Stimulated activated CD4-positive, alpha-beta T cell treated with anti-CD3 and anti-CD28 coated beads, TNF-alpha, amount 100 ng/mL, for 48 hours (primary cell): ENCODE measurements around the gene OSBPL10.
"Not testable (repeated sequence)": the region's sequence is repeated elsewhere in the genome, so short reads cannot be mapped to it uniquely, and the experiment has no call there.

Source experiments
- DNase-seq, 3 donors: peaks; one replicate each; pipeline ENCODE4 v3.0.0-alpha.2; 2020; ENCODE audit warnings: low read depth in 3 of 3

The OSBPL10 gene

DNA sequence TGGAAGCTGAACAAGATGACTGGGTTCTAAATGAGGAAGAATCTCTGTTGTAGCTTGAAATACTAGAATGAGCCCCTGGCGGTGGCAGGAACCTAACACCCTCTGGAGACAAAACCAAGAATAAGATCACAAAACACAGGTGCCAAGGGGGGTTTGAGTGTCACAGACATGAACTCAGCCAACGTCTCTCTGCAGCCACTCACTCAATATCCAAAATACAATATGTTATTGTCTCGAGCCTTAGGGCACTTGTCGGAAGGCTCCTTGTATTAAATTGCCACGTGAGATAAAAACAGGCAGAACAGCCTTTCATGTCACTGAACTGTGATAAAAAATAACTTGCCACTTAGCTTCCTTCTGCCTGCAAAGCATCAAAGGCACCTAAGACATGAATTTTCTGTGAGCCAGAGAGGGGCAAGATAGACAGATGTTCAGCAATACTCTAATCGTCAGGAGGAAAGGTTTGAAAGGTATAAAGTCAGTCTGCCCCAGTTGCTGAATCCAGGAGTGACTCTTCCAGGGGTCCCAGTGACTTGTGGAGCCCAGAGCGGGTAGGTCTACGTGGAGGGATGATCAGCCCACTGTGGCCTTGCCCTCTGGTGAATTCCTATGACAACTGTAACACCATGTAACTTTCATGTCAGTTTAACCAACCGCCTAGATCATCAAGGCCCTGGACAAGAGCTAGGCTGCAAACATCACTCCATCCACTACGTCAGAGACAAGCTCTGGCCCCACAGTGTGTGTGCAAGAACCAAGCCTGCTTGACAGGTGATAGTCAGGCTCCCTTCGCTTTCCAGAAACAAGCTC lies 165.2 kb downstream of the OSBPL10 start:
- DNase-seq: no peak

DNA sequence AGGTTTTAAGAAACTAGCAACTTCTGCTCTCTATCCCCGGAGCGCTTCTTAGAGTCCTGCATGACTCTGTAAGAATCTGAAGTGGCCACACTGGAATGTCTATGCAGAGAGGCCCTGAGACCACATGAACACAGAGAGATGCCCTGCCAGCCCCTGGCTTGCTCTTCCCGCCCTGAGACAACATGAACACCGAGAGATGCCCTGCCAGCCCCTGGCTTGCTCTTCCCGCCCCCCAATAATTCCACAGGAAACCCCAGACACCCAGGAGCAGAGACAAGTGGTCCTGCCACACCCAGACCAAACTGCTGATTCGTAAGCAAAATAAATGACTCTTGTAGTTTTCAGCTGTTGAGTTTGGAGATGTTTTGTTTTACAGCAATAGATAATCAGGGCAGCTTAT lies 166.1 kb downstream of the OSBPL10 start:
- no peak for DNase-seq

DNA sequence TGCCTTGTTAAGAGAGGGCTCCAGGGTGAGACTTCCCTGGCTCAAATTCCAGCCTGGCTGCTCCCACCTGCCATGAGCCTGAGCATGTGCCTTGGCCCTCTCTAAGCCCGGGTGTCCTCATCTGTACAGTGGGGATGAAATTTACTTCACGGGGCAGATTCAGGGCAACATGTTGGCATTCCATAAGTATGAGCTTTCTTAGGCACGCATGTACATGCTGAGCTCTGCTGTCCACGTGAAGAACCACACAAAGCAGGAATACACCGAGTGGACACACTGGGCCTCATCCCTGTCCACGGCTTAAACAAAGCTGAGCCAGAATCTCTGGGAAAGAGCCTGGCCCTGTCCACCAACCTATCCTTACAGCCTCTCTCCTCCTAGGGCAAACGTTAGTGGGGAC lies 167.4 kb downstream of the OSBPL10 start:
- no peak for DNase-seq

DNA sequence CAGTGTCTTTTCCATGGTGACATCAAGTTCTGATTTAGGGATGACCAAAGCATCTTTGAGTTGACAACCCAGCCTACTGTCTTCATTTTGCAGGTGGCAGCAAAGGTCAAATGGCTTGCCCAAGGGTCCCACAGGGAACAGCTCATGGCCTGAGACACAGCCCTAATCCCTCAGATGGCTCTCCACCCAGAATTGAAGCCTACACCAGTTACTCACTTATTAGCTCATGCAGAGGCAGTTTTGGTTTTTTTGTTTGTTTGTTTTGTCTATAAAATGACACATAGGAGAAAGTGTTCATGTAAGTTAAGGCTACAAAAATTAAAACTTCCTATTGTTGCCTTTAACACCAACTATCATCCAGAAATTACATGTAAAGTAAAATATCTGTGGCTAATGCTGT lies 167.9 kb downstream of the OSBPL10 start:
- no peak for DNase-seq

DNA sequence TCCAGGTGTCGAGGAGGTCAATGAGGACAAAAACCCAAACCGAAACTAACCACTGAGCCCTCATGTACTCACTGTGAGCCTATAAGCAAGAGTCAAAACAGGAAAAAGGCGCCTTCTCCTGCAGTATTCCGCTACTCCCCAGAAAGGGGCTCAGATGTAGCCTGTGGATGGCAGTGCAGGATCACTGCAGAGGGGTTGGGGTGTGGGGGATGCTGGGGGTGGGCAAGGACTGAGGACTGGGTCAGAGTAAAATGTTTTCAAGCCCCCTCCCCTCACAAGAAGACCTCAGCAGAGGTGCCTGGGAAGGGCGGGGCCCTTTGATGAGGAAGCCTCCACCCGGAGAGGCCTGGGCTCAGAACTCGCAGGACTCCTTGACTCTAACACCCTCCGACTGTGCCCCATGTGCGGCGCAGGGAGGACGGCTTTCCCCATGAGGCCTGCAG lies 170.1 kb downstream of the OSBPL10 start:
- no peak for DNase-seq

DNA sequence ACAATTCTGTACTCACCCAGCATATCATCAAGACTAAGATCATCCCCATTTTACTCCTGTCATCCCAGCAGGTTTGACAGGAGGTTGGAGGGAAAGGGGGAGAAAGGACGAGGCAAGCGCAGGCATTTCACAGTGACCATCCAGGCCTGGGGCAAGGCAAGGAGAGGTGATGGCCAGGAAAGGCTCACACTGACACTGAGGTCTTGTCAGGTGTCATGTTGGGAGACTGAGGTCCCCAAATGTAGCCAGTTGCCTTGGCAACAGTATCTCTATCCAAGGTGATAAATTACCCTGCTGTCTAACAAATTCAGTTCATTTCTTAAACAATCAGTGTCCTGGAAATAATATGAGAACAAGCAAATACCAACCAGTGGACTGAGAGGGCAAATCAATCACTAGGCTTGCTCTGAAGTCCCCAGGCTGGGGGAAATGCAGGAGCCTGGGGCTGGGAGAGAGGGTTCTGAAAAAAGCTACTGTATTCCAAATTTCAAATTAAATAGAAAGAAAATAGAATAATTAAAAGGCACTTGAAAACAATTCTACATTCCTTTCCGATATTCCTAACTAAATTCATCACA lies 172.8 kb downstream of the OSBPL10 start:
- no peak for DNase-seq

DNA sequence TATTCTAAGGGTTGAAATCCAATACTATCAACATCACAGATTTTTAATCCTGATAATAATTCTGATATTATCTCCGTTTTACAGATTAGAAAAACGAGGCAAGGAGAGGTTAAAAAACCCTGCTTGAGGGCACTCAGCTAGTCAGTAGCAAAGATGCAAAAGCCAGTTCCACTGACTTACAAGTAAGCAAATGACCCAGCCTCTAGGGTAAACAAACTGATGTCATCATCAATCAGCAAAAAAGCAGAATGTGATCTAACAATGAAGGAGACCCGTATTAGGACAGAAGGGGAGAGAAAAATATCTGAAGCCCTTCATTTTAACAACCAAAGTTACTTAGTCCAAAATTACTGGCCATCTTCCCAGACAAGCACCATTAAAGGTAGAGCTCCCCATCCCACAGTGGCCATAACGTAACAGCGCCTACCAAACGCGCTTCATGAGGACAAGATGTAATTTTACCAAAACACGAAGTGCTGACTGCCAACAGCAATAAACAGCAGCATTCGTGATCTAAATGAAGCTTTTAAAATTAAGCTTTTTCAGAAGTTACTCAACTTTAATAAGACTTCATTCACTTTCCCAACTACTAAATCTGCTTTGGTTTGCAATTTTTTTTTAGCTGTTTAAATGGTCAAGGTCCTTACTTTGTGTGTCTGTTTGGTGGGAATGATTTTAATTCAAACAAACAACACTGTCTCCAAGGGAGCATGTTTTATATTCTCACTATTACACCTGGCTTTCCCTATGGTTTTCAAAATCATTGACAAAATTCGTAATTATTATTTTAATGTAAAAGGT lies 176.6 kb downstream of the OSBPL10 start:
- DNase-seq: no peak

DNA sequence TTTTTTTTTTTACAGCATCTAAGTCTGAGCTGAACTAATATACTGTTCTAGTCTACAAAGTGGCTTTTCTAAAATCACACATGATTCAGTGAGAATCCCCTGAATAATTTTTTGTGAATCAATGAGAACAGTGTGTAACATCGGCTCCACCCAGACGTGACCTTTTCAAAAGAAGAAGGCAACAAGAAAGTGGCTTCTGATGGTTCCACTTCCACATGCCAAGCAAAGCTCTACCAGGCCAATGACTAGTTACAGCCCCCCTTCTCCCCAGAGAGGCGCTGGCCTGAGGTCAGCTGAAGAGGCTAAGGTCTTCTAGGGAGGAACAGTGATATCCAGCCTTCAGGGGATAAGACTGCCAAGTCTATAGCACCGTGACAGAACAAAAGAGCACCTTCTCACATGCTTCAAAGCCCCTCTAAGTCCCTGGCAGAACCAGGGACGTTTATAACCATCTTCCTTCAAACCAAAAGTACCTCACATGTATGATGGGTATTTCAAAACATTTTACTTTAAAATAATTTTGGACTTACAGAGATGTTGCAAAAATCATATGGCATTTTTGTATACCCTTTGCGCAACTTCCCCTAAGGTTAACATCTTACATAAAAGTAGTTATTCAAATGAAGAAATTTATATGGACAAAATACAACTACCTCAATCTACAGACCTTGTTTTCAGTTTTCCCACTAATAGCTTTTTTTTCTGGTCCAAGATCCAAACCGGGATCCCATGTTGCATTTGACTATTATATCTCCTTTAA lies 177.9 kb downstream of the OSBPL10 start:
- DNase-seq: no peak

DNA sequence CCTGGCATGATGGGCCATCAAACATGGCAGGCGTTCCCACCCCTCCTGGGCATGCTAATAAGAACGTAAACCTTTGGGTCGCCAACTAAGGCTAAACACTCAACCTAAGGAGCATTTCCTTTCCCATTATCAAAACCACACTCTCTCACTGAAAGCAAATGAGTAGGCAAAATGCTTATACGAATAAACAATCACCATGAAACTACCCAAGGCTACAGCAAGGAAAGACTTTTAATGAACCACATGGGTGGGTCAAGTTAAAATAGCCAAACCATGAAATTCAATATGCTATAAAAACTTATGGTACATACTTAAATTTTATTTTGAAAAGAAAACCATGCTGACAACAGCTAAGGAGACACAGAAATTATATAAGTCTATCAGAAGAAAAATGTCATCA lies 180.6 kb downstream of the OSBPL10 start:
- DNase-seq: no peak

DNA sequence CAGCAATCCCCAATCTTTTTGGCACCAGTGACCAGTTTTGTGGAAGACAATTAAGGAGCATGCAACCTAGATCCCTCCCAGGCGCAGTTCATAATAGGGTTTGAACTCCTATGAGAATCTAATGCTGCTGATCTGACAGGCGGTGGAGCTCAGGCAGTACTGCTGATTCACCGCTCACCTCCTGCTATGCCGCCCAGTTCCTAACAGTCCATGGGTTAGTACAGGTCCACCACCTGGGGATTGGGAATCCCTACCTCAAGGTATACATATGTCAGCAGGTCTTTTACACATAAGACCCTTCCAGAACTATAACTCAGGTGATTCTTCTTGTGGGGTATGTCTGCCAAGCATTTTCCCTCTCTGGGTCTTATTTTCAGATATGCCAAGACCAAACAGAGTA lies 182.2 kb downstream of the OSBPL10 start:
- DNase-seq: no peak

DNA sequence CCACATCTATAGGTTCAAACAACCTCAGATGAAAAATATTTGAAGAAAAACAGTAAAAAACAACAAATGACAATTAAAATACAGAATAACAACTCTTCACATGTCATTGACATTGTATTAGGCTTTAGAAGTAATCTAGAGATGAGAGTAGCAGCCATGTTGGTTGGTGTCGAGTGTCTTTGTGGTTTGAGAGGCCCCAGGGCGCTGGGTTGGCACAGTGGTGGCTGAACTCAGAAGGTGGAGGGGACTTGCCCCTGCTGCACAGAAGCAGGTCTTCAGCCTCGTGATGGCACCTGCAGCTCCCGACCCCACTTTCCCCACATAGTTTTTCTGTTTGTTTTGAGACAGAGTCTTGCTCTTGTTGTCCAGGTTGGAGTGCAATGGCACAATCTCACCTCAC lies 187.2 kb downstream of the OSBPL10 start:
- DNase-seq: no peak

DNA sequence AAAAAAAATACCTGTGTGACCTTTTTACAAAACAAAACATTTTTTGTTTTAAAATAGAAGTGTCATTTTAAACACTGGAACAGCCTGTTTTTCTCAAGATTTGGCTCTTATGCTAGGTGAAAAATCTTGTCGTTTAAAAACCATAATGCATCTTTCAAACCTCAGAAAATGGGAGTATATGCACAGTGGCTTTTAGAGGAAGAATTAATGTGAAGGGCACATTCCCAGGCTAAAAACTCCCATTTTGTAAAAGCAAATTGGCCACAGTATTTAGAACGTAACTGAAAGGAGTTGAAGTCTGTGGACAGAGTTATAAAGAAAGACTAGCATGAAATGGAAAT lies 190.0 kb downstream of the OSBPL10 start:
- no peak for DNase-seq

DNA sequence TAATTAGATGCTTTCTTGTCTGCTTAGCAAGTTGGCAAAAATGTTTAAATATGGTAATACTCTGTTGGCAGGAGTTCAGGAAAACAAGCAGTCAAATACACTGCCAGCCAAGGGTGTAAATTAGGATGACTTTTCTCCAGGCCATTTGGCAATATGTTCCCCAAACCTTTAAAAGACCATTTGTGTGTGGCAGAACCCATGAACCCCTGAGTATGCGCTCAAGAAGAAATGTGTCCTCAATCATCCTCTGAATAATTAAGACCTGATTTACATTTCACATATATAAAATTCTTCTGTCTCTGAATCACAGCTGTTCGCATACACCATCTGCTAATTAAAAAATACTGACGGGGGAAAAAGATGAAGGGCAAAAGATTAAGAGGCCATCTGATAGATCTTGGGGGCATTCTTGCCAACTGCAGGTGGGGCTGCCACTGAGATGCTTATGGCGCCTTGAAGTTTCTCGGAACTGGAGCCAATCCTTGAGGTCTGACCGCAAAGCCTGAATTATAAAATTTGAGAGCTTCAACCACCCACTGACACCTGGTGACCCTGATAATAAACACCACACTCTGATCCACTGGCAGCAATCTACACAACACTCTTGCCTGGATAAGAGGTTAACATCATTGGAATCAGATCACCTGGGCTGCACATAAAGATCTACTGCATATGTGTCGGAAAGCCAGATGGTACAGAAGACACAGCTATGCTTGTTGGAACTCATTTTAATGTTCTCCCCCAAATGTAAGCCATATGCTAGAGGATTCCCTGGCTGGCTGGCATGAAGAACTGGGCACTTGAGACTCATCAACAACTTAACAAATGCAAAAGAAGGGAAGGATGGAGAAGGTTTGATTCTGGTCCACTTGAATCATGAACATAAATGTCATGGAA lies 190.6 kb downstream of the OSBPL10 start:
- DNase-seq: no peak

DNA sequence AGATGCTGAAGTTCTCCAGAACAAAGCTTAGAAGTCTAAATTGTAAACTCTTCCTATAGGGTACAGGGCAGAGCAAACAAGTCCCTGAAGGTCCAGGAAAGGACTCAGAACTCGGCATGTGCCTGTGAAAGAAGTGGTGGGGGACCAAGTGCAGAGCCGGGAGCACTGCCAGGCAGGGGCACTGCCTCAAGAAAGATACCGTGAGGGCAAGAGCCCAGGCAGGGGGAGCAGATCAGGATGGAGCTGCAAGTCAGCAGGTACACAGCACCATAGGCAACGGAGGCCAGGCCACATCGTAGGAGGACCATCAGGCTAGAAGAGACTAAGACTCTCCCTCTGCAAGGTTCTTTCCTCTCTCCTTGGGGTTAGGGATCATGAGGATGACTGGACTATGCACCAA lies 191.6 kb downstream of the OSBPL10 start:
- DNase-seq: no peak

DNA sequence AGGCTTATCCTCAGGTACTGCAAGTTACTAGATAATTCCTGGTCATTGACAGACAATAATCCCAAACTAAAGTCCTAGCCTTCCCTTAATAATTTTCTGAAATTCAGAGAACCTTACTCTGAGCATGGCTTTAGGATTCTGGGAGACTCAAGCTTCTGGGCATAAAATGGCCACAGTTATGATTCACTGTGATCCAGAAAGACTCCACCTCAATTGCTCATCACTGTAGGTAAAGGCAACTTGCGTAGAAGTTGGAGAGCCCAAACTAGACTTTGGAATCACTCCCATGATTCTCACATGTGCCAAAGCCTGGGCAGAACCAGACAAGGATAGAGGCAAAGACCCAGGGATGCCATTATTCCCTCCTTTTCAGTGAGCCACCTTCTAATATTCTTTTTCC lies 195.3 kb downstream of the OSBPL10 start:
- no peak for DNase-seq

DNA sequence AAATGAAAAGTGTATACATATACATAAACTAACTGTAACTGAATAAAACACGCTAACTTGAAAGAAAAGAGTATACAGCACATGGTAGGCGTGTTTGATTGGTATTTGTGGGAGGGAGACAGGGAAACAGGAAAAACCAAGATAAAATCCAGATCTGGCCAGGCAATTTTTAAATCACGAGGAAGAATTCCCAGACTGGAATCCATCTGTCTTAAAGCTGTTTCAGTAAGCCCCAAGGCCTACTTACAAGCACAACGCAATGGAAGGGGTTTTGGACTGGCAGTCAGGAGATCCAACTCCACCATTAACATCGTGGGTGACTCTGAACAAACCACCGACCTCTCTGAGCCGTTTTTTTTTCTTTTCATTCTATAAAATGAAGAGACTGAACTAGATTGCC lies 195.8 kb downstream of the OSBPL10 start:
- DNase-seq: no peak

DNA sequence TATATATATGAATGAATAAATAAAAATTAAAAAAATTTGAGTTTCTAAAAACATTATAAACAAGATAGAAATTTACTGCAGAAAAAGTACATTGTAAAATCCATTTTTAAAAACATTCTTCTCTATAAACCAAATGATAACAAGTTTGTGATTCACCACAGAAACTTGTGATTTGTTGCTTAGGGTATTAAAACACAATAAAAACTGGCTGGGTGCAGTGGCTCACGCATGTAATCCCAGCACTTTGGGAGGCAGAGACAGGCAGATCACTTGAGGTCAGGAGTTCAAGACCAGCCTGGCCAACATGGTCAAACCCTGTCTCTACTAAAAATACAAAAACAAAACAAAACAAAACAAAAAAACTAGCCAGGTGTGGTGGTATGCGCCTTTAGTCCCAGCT lies 197.2 kb downstream of the OSBPL10 start:
- not testable (repeated sequence) for DNase-seq

DNA sequence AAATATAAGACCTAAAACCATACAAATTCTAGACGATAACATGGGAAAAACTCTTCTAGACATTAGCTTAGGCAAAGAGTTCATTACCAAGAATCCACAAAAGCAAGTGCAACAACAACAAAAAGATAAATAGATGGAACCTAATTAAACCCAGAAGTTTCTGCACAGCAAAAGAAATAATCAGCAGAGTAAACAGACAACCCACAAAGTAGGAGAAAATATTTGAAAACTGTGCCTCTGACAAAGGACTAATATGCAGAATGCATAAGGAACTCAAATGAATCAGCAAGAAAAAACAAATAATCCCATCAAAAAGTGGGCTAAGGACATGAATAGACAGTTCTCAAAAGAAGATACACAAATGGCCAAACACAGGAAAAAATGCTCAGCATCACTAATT lies 198.8 kb downstream of the OSBPL10 start:
- not testable (repeated sequence) for DNase-seq

DNA sequence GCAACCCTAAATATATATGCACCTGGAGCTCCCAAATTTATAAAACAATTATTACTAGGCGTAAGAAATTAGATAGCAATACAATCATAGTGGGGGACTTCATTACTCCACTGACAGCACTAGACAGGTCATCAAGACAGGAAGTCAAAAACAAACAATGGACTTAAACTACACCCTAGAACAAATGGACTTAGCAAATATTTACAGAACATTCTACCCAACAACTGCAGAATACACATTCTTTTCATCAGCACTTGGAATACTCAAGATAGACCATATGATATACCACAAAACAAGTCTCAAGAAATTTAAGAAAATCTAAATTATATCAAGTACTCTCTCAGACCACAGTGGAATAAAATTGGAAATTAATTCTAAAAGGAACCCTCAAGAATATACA lies 201.5 kb downstream of the OSBPL10 start:
- no peak for DNase-seq

DNA sequence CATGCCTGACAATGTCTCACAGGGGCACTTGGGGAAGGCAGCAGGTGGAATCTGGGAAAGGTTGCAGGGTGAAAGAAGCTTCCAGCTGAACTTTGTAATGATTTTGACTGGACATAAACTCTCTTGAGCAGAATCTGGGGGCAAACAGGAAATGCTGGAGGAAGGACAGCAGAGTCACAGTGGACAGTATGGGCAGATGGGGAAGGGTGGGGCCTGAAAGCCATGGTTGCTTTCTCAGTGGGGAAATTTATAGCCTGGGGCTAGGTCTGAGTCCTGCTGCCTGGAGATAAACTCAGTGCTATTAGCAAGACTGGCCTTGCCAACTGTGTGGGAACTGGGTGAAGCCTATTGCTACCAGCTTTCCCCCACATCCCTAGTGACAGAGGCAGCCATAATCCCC lies 203.2 kb downstream of the OSBPL10 start:
- DNase-seq: no peak

DNA sequence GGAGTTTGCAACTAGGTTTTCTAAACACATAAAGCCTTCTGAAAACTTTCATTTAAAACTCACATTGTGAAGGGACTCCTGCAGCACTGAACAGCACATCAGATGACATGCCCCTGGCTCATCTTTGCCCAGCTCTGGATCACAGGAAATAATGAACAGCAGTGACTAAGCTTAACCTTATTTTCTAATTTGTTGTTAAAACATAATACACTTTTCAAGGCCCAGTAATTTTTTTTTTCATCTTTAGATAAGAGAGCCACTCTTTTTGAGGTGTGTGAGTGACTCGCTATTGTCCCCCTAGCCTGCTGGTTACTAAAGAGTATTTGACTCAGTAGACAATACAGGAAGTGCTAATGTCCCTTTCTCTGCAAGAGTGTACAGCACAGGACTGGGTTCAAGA lies 204.0 kb downstream of the OSBPL10 start:
- DNase-seq: no peak
